ENCODE measurements around the gene KLHL1.

DNA sequence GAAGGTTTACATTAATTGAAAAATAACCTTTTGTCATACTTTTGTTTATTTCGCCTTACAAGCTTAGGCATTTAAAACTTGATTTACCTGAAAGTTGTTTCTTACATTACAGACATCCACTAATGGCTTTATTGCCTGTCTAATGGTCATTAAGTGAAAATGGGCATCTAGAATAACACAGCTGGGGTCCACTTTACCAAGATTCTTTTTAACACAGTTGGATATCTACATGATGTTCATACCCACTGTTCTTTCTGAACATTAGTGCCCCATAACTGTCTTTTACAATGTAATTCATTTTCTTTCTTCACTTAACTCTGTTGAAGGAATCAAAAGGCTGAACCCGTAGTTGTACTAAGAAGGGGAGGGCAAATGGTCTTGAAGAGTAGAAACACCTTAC, 19.8 kb upstream of the KLHL1 start:
- TF ChIP-seq, protein P1, sequence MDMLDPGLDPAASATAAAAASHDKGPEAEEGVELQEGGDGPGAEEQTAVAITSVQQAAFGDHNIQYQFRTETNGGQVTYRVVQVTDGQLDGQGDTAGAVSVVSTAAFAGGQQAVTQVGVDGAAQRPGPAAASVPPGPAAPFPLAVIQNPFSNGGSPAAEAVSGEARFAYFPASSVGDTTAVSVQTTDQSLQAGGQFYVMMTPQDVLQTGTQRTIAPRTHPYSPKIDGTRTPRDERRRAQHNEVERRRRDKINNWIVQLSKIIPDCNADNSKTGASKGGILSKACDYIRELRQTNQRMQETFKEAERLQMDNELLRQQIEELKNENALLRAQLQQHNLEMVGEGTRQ (IDR thresholded peaks at IDR 0.05; ENCODE audit: low read depth, low read length) = no peak
- TF ChIP-seq, protein P1 (CRISPR knock-in tag; IDR thresholded peaks at IDR 0.05; ENCODE audit: borderline replicate concordance) = no peak
- no peak for TF ChIP-seq ZNF720 (CRISPR knock-in tag; IDR thresholded peaks at IDR 0.05)
